ENCODE measurements around the gene CD81. TPM values are rescaled to one million over a fixed set of nuclear protein-coding genes. Genes with fewer than 3 reads are reported as not detected.

The CD81 gene
- total RNA-seq, 1 experiment from 2014 or later, result 416 TPM

GRCh38 chr11:2360081-2360642 is 16.9 kb upstream of the CD81 start:
- POLR2A ChIA-PET, result no interaction called here
- DNase-seq (ENCODE audit: low read depth, low spot score), result no peak
- no peaks in the 10 kb centered on the region for H3K9me3 ChIP-seq (ENCODE audit: control insufficient read depth, insufficient read depth, low read depth, low read length)
- no peaks in the 10 kb centered on the region for H3K4me1 ChIP-seq (ENCODE audit: control insufficient read depth, insufficient read depth, low read length)
- H3K36me3 ChIP-seq (ENCODE audit: control insufficient read depth, insufficient read depth, low read length), result no peaks in the 10 kb centered on the region
- intact Hi-C loops (cut with micrococcal nuclease; ENCODE audit: unreplicated experiment) (no loop called here), in situ Hi-C loops (cut with HindIII; ENCODE audit: low pct_unique_long_range_greater_than_20kb, low sequenced_read_pairs) (no loop called here)
- TF ChIP-seq POLR2AphosphoS5 (IDR thresholded peaks at IDR 0.05; ENCODE audit: low read depth, low read length), result no peak
- TF ChIP-seq REST (IDR thresholded peaks at IDR 0.05; ENCODE audit: insufficient read depth in 1 of 2, low read depth in 2 of 2, low read length in 1 of 2), result no peak
- no peak for TF ChIP-seq CTCF (IDR thresholded peaks at IDR 0.05)
- TF ChIP-seq SIN3A (IDR thresholded peaks at IDR 0.05; ENCODE audit: borderline replicate concordance, insufficient read depth, low read depth, low read length), result no peak
- TF ChIP-seq TCF7L2 (IDR thresholded peaks at IDR 0.05; ENCODE audit: low read depth, low read length), result no peak
- no peaks in the 10 kb centered on the region; the same call in 1 of the 2 replicates for H3K27me3 ChIP-seq (ENCODE audit: control insufficient read depth, insufficient read depth, low read length)
- no peak overlapping the region for H3K4me3 ChIP-seq (ENCODE audit: low read depth in 2 of 2, low read length in 2 of 2)
- H3K27ac ChIP-seq (ENCODE audit: low read length), result no peak overlapping the region
- no peak for ATAC-seq
- CTCF ChIA-PET, result interaction anchor here (0.6 kb wide), 1 partner anchor 17 kb away, joined by 3 read pairs; no protein-coding TSS in a partner anchor
- BruUV-seq (replicated peaks), result no TSS peak

- no peaks in the 10 kb centered on the region for H3K4me1 ChIP-seq (ENCODE audit: control insufficient read depth, insufficient read depth, low read length)
- H3K27ac ChIP-seq (ENCODE audit: low read length), result no peak overlapping the region
- no peak overlapping the region for H3K4me3 ChIP-seq (ENCODE audit: low read depth in 2 of 2, low read length in 2 of 2)
- H3K27me3 ChIP-seq (ENCODE audit: control insufficient read depth, insufficient read depth, low read length), result no peaks in the 10 kb centered on the region; the same call in 1 of the 2 replicates
- no TSS peak for BruUV-seq (replicated peaks)
- ChIA-PET POLR2A (no interaction called here), CTCF (no interaction called here)
- in situ Hi-C loops (cut with HindIII; ENCODE audit: low pct_unique_long_range_greater_than_20kb, low sequenced_read_pairs) (no loop called here), intact Hi-C loops (cut with micrococcal nuclease; ENCODE audit: unreplicated experiment) (no loop called here)
- DNase-seq (ENCODE audit: low read depth, low spot score) (no peak), ATAC-seq (no peak)
- no peaks in the 10 kb centered on the region for H3K36me3 ChIP-seq (ENCODE audit: control insufficient read depth, insufficient read depth, low read length)
- no peak for TF ChIP-seq CTCF (IDR thresholded peaks at IDR 0.05)
- TF ChIP-seq SIN3A (IDR thresholded peaks at IDR 0.05; ENCODE audit: borderline replicate concordance, insufficient read depth, low read depth, low read length), result no peak
- TF ChIP-seq POLR2AphosphoS5 (IDR thresholded peaks at IDR 0.05; ENCODE audit: low read depth, low read length), result no peak
- TF ChIP-seq REST (IDR thresholded peaks at IDR 0.05; ENCODE audit: insufficient read depth in 1 of 2, low read depth in 2 of 2, low read length in 1 of 2), result no peak
- no peak for TF ChIP-seq TCF7L2 (IDR thresholded peaks at IDR 0.05; ENCODE audit: low read depth, low read length)
- H3K9me3 ChIP-seq (ENCODE audit: control insufficient read depth, insufficient read depth, low read depth, low read length), result no peaks in the 10 kb centered on the region
Observed at GRCh38 chr11:2361565-2361964, 15.5 kb upstream of the CD81 start.
